Heart left ventricle (tissue), 13 donors: Measurements from ENCODE around the gene AJAP1.

ENCODE experiments used
- POLR2A ChIP-seq, 2 donors: fragments of 450-650 bp; IDR thresholded peaks; one replicate each; pipeline ENCODE4 v1.6.1; 2017; ENCODE audit warnings: antibody characterized with exemption in 2 of 2, mild to moderate bottlenecking in 2 of 2, moderate library complexity in 2 of 2
- TF ChIP-seq, protein P1 (sequence below), 12 donors: fragments of 200-600 bp; sonication (generic) in 4 of 12; IDR thresholded peaks; one replicate each; pipeline versions ENCODE4 v1.5.0 to v1.8.0; 2018 to 2022; ENCODE audit warnings: antibody characterized with exemption in 12 of 12, mild to moderate bottlenecking in 5 of 12
- donor health status: ischemic (EF 13 %, LVEDD 7.1; RV severe dilation, severe dysfunction).
- donor health status: DM: no; HTN: yes; CAD: no.
- donor health status: DM: no; HTN: no; CAD: no.
- donor health status: ischemic (EF 25% LVEDD 6.9; RV normal size, moderate dysfunction).
- donor health status: ischemic (EF 25% LVEDD 5.7; RV mildly dilated, moderate dysfunction).
- donor health status: ischemic (EF 35%, LVEDD 5.7; RV mildly dilated, moderate dysfunction).
- donor health status: nonischemic (EF 11% LVEDD 7.7; RV severe dilation, severe dysfunction).
- donor health status: DM: yes; HTN: yes; CAD: no.
- donor health status: PGD.
- donor health status: ischemic (EF 29% LVEDD 5.4; RV normal size, mild dysfunction).
- donor health status: nonischemic (EF 23%, LVEDD 6.1; RV moderate dilation, normal function).

DNA sequence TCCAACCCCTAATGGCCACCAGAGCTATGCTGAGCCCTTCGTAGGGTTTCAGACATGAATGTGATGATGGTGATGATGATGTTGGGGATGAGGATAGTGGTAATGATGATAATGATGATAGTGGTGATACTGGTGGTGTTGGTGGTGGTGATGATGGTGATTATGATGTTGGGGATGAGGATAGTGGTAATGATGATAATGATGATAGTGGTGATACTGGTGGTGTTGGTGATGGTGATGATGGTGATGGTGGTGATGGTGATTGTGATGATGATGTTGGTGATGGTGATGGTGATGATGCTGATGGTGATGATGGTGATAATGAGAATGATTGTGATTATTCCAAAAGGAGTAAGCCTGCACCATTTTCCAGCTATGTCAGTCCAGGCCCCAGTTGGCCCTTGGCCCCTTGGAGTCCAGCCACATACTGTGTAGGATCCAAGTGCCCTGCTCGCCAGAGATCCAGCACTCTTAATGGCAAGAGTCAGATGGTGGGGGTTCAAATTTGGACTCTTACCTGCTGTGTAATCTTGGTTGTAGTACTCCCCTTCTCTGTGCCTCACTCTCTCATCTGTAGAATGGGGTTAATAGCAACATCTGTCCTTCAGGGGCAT lies 28.3 kb downstream of the AJAP1 start:
- TF ChIP-seq POLR2A (IDR thresholded peaks at IDR 0.05), result no peak
- TF ChIP-seq, protein P1, sequence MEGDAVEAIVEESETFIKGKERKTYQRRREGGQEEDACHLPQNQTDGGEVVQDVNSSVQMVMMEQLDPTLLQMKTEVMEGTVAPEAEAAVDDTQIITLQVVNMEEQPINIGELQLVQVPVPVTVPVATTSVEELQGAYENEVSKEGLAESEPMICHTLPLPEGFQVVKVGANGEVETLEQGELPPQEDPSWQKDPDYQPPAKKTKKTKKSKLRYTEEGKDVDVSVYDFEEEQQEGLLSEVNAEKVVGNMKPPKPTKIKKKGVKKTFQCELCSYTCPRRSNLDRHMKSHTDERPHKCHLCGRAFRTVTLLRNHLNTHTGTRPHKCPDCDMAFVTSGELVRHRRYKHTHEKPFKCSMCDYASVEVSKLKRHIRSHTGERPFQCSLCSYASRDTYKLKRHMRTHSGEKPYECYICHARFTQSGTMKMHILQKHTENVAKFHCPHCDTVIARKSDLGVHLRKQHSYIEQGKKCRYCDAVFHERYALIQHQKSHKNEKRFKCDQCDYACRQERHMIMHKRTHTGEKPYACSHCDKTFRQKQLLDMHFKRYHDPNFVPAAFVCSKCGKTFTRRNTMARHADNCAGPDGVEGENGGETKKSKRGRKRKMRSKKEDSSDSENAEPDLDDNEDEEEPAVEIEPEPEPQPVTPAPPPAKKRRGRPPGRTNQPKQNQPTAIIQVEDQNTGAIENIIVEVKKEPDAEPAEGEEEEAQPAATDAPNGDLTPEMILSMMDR (IDR thresholded peaks at IDR 0.05), result no peak
